Measurements from ENCODE around the gene MYH14. TPM values are rescaled to one million over a fixed set of nuclear protein-coding genes. Genes with fewer than 3 reads are reported as not detected.

The MYH14 gene
- total and polyA plus RNA-seq, 10 of the 15 experiments (the other 5 are each of a cell fraction or from before 2014, with no cell fraction given): 0.06 to 0.69 (median 0.15) TPM; not detected in 4

GRCh38 chr19:50358483-50359327, 155.3 kb downstream of the MYH14 start (continued):
- TF ChIP-seq GATAD2B (conservative IDR thresholded peaks at IDR 0.05; ENCODE audit: low read depth) (no peak; the same call in 1 of the 2 replicates), NFIC (IDR thresholded peaks at IDR 0.05; ENCODE audit: low read depth, low read length) (no peak), NKRF (conservative IDR thresholded peaks at IDR 0.05) (no peak; the same call in 1 of the 2 replicates), CBFB (IDR thresholded peaks at IDR 0.05; ENCODE audit: low read depth) (no peak), NR2C1 (IDR thresholded peaks at IDR 0.05) (no peak), SREBF2 (IDR thresholded peaks at IDR 0.05; ENCODE audit: low read length) (no peak), EGR1 (IDR thresholded peaks at IDR 0.05; ENCODE audit: borderline replicate concordance in 1 of 2, low read depth in 2 of 2, low read length in 2 of 2) (no peak), FOS (IDR thresholded peaks at IDR 0.05; ENCODE audit: borderline replicate concordance, extremely low read depth, insufficient read length) (no peak), POLR2A (IDR thresholded peaks at IDR 0.05; ENCODE audit: low read depth, low read length) (peak; percentile 77), DPF2 (IDR thresholded peaks at IDR 0.05) (0 out of 2 replicates have a peak, but pooled peaks have one; percentile 39), SPI1 (IDR thresholded peaks at IDR 0.05; ENCODE audit: borderline replicate concordance, insufficient read depth, low read depth, low read length) (no peak), BRCA1 (IDR thresholded peaks at IDR 0.05; ENCODE audit: low read depth, low read length) (no peak), KDM1A (IDR thresholded peaks at IDR 0.05; ENCODE audit: borderline replicate concordance) (no peak), TARDBP (IDR thresholded peaks at IDR 0.05; ENCODE audit: borderline replicate concordance) (no peak), NFYA (IDR thresholded peaks at IDR 0.05; ENCODE audit: borderline replicate concordance, low read depth, low read length) (no peak), NR2F1 (conservative IDR thresholded peaks at IDR 0.05) (no peak), PBX3 (IDR thresholded peaks at IDR 0.05; ENCODE audit: insufficient replicate concordance, low read depth, low read length) (no peak), HCFC1 (IDR thresholded peaks at IDR 0.05; ENCODE audit: low read length) (no peak; the same call in 1 of the 2 replicates), ZNF622 (IDR thresholded peaks at IDR 0.05) (no peak), SKIL (IDR thresholded peaks at IDR 0.05; ENCODE audit: low read depth, poor library complexity, severe bottlenecking) (peak; percentile 68), USF1 (IDR thresholded peaks at IDR 0.05; ENCODE audit: borderline replicate concordance, extremely low read length, insufficient read depth, low read depth, low read length) (no peak), BACH1 (IDR thresholded peaks at IDR 0.05; ENCODE audit: borderline replicate concordance) (no peak; the same call in 1 of the 2 replicates), ESRRA (IDR thresholded peaks at IDR 0.05; ENCODE audit: low read length) (peak; percentile 83), JUND (IDR thresholded peaks at IDR 0.05; ENCODE audit: low read depth, low read length) (peak; percentile 89), ZSCAN29 (IDR thresholded peaks at IDR 0.05) (no peak), SUPT20H (IDR thresholded peaks at IDR 0.05; ENCODE audit: borderline replicate concordance, control insufficient read depth, low read depth, low read length) (no peak)

Measured in GM12878 (cell line).